ENCODE data around the gene LYSMD2.

Gene LYSMD2

DNA sequence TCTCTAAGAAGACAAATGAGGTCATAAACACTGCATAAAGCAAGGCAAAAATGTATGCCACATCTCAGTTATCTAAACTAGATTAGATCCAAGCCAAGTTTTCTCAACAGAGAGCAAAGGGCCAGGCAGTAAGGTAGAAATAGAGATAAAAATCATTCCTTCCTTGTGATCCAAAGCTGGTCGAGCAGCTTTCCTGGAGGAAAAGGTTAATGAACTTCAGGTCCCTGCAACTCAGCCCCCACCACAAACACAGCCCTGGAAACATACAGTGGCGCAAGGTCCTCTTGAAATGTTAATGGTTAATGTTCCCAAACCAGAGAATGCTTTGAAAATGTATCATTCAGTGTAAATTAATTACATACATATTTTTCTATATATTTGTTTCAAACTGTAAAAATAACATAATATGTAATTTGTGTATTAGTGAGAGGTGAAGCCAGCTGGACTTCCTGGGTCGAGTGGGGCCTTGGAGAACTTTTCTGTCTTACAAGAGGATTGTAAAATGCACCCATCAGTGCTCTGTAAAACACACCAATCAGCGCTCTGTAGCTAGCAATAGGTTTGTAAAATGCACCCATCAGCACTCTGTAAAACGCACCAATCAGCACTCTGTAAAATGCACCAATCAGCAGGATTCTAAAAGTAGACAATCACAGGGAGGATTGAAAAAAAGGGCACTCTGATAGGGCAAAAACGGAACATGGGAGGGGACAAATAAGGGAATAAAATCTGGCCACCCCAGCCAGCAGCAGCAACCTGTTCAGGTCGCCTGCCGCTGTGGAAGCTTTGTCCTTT is 17.1 kb downstream of the LYSMD2 start:
- in situ Hi-C loops (cut with HindIII; ENCODE audit: low sequenced_read_pairs) = no loop called here

DNA sequence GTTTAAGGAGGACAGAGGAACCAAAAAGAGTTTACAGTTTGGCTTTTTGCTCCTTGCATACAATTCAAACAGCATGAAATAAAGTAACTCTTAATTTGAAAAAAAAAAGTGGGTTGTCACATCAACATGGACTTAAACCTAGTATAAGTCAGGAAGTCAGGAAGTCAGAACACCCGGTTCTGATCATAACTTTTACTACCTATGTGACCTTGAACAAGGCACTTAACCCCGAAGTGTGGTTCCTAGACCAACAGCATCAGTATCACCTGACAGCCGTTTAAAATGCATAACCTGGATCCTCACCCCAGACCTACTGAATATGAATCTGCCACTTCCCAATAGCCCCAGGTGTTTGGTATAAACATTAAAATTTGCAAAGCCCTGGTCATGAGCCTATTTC is 18.7 kb downstream of the LYSMD2 start:
- in situ Hi-C loops (cut with HindIII; ENCODE audit: low sequenced_read_pairs) = no loop called here

DNA sequence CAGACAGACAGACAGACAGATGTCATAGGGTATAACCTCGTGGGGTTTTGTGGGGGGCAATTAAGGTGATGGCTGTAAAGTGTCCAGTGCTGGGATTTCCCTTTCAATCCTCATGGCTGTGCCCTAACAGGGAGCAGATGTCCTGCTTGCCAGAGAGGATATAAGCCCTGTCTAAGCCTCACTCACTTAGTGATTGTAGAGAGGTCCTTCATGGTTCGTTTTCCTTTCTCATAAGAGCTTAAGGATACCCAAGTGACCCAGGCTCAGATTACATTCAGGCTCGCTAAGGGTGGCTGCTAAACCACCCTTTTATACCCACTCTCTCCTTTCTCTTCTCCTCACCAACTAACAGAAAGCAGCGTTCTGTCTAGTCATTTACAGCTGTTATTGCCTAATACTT is 19.2 kb downstream of the LYSMD2 start:
- in situ Hi-C loops (cut with HindIII; ENCODE audit: low sequenced_read_pairs) = no loop called here

DNA sequence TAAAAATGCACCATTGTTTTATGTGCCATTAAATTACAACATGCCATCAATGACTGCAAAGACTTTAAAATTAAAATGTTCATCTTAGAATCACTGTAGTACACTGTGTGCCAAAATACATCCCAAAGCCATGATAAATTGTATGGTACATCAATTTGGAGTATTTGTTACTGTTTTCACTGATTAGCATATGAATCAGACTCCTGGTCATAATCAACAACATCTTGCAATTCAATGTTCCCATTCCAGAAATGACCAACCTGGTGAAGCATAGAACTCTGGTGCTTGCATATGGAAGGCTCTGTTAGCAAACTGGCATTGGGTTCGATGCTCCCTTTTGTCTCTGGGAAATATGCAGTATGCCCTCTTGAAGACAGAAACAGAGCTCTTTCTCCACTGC is 22.5 kb downstream of the LYSMD2 start:
- in situ Hi-C loops (cut with HindIII; ENCODE audit: low sequenced_read_pairs) = no loop called here

DNA sequence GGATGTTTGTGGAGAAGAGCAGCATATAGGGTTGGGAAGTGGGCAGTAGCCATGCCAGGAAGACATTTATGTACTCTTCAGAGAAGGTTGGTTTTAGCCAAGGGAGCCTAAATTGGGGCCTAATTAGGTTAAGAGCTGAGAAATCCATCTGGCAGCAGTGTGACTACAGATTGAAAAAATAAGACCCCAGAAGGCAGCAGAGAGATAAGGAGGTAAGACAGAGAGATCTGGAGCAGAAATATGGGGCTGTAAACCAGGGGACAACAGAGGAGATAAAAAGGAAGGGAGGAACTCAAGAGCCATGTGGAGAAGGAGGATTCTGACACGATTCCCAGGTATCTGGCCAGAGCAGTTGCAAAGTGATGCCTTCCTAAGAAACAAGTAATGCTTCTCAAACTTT is 23.3 kb downstream of the LYSMD2 start:
- in situ Hi-C loops (cut with HindIII; ENCODE audit: low sequenced_read_pairs) = no loop called here

DNA sequence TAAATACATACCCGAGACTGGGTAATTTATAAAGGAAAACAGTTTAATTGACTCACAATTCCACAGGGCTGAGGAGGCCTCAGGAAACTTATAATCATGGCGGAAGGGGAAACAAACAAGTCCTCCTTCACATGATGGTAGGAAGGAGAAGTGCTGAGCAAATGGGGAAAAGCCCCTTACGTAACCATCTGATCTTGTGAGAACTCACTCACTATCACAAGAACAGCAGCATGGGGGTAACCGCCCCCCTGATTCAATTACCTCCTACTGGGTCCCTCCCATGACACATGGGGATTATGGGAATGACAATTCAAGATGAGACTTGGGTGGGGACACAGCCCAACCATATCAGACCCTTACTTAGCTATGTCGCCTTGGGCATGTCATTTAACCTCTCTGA is 28.4 kb downstream of the LYSMD2 start:
- in situ Hi-C loops (cut with HindIII; ENCODE audit: low sequenced_read_pairs) = no loop called here

DNA sequence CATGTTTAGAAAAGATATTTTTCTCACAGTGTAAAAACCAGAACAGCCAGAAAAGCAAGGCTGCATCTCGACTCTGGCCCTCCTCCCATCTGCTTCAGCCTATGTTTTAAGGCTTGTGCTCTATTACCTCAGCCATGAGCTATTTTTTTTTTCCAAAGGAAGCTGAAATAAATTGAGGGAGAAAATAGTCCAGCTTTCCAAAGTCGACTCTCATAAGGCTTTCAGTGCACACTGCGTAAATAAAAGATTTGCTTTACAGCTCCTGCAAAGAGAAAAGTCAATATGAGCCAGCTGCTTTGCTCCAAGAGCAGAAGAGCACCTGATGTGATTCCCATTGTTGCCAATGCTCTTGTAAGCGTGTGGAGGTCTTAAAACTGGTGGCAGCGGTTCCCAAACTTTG is 29.4 kb downstream of the LYSMD2 start:
- in situ Hi-C loops (cut with HindIII; ENCODE audit: low sequenced_read_pairs) = no loop called here

DNA sequence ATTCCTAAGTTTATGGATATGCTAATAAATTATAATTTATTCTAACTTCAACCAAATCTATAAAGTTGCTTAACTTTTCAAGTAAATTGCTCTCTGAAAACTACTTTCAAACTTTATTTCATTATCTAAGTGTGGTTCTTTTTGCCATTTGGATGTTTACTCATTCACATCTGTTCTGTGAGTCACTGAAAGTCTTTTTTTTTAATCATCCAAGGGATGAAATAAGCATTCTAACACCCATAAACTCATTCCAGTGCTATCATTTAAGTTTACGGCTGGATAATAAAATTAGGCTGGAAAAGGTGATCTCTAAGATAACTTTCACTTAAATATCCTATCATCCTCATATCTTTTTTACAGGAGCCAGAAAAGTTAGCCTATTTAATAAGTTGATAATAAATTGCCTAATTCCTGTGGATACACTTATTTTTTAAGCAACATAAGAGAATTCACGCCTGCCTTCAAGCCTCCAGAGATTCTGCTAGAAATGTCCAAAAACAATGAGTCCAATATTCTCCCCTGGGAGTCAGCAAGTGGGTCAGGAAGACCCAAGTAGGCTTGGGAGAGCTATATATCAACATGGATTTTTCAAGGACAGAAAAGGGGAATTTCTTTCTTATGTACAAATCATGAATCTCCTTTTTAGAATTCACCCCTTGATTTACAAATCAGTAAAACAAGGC is 30.4 kb downstream of the LYSMD2 start:
- in situ Hi-C loops (cut with HindIII; ENCODE audit: low sequenced_read_pairs) = no loop called here

DNA sequence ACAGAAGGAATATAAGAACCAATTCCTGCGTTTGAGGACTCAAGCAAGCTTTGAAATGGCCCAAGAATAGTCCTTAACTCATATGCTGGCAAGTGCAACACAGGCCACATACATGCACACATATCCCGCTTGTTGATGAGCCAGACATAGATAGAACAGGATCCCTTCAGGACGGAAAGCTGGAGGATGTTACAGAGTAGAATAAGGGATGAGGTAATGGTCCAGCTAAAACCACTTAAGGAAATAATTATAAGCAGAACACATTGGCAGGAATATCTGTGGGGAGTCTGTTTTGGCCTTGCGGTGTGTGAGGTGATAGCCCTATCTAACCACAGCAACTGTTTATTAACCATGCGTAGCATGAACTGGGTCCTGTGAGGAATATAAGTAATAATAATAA is 31.2 kb downstream of the LYSMD2 start:
- in situ Hi-C loops (cut with HindIII; ENCODE audit: low sequenced_read_pairs) = no loop called here

DNA sequence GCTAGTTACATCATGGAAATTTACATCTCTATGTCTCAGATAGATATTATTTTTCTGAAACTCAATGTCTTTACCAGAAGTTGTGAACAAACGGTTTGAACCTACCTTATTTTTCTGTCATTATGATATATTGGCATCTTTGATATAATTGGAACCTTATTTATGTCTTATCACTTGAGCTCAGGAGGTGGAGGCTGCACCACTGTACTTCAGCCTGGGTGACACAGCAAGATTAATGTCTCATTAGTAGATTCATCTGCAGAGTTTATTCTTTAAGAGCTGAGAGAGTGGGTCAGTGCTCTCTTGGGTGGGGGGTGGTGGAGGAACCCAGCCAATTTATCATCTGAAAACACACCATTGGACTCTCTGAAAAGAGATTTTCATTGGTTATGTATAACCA is 34.7 kb downstream of the LYSMD2 start:
- in situ Hi-C loops (cut with HindIII; ENCODE audit: low sequenced_read_pairs) = no loop called here

DNA sequence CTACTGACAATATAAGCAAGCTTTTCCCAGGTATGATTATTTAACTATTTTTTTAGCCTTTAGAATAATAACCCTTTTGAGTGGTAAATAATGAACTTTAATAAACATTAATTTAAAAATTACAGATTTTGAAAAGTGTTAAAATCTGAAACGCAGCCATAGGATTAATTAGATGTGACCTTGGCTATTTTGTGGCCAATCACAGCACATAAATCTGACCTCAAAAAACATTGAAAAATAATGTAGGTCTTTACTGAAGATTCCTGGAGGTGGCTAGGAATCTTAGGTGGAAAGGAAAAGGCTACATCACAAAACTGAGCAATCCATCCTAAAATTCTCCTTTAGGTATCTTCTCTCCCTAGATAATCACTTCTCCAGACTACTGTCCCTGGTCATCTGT is 38.1 kb downstream of the LYSMD2 start:
- in situ Hi-C loops (cut with HindIII; ENCODE audit: low sequenced_read_pairs) = no loop called here

DNA sequence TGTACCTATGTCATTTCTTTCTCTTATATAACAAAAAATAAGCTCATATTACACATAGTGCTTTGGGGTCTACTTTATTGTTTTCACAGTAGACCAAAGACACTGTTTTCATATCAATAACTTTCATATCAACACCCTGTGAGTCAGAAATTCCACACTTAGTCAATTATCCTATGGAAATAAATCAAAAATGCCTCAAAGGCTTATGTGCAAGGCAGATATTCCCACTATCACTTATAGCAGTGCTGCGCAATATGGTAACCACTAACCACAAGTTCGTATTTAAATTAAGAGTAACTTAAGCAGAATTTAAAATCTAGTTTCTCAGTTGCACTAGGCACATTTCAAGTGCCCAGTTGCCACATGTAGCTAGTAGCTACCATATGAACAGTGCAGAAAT is 40.3 kb downstream of the LYSMD2 start:
- in situ Hi-C loops (cut with HindIII; ENCODE audit: low sequenced_read_pairs) = no loop called here

DNA sequence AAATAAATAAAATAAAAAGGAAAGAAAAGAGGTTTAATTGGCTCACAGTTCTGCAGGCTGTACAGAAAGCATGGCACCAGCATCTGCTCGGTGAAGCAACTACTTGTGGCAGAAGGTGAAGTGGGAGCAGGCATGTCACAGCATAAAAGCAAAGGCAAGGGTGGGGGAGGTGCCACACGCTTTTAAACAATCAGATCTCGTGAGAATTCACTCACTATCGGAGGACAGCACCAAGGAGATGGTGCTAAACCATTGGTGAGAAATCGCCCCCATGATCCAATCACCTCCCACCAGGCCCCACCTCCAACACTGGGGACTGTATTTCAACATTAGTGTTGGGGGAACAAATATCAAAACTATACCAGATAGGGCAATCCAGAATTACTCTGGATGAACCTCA is 40.9 kb downstream of the LYSMD2 start:
- in situ Hi-C loops (cut with HindIII; ENCODE audit: low sequenced_read_pairs) = no loop called here

DNA sequence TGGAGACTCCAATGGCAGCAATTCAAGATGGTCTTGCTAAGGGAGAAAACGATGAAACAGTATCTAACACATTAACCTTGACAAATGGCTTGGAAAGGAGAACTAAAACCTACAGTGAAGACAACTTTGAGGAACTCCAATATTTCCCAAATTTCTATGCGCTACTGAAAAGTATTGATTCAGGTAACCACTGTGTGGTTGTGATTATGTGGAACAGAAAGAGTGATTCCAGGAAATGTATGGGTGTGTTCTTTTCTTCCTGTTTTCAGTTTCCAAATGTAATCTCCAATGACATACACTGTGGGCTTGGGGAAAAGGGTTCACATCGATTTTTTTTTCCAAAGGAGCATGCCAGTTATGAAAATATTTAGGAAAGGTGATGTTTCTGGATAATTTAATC is 45.3 kb downstream of the LYSMD2 start:
- in situ Hi-C loops (cut with HindIII; ENCODE audit: low sequenced_read_pairs) = no loop called here

DNA sequence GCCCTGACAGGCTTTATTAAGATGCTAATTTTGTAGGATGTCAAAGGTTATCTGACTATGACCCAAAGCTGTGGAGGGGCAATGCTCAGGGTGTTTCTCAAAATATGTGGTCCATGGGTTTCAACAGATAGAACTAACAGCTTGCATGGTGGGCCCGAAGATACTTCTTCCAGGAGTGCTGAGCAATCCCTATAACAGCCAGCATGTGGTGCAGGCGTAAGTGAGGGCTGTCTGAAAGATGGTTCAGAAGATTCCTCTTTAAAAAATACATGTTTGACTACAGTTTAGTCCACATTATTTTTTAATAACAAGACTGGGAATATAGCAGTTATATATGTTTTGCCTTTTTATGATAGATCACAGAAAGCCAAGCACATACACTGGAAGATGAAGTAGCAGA is 48.6 kb downstream of the LYSMD2 start:
- in situ Hi-C loops (cut with HindIII; ENCODE audit: low sequenced_read_pairs) = no loop called here

DNA sequence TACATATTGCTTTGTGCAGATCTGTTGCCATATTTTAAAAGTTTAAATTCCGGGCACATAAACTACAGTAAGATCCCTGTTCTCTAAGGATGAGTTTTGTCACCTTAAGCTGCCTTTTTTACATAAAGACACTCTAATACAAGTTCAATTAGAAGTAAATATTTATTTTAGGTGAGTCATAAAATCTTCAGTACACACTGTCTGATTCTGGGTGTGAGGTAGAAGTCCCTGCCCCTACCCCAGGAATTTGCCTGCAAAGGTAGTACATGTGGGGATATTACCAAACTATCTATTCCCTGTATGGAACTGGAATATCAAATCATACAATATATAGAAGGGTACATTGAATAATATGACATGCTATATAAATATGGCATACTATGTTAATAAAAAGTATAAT is 49.9 kb downstream of the LYSMD2 start:
- in situ Hi-C loops (cut with HindIII; ENCODE audit: low sequenced_read_pairs) = no loop called here

DNA sequence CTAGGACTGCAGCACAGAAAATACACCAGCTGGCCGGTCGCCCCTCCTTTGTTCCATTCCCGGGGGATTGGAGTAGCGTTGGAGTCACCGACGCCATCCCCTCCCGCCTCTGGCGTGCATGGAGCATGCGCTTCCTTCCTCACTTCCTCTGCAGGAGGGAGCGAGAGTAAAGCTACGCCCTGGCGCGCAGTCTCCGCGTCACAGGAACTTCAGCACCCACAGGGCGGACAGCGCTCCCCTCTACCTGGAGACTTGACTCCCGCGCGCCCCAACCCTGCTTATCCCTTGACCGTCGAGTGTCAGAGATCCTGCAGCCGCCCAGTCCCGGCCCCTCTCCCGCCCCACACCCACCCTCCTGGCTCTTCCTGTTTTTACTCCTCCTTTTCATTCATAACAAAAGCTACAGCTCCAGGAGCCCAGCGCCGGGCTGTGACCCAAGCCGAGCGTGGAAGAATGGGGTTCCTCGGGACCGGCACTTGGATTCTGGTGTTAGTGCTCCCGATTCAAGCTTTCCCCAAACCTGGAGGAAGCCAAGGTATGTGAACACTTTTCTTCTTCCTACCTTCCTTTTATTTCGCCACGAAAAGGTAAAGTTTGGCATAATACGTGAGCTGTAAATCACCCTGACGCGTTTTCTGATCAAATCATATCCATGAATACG is 56.0 kb downstream of the LYSMD2 start, which contains the start of gene SCG3:
SCG3 (plus strand) TSS at position 201 of the 661 bp plus-strand sequence; CDS start at position 454, 253 bp downstream.
- in situ Hi-C loops (cut with HindIII; ENCODE audit: low sequenced_read_pairs) = no loop called here

DNA sequence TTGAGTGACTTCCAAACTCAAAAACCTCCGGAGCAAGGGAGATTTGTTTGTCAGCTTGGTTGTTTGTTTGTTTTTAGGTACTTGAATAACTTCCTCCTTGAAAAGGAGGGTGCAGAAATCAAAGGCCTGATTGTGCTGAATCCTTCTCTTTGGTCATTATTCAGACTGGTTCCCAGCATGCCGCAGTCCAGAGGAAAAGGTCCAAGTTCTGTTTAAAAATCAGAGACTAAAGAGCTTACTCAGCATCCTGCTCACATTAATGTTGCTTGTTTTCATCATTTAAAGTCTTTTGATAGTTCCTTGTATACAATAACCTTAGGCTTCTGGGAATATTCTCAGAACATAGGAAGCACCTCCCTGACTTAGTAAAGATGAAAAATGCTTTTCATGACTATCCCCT is 57.1 kb downstream of the LYSMD2 start:
- in situ Hi-C loops (cut with HindIII; ENCODE audit: low sequenced_read_pairs) = no loop called here

DNA sequence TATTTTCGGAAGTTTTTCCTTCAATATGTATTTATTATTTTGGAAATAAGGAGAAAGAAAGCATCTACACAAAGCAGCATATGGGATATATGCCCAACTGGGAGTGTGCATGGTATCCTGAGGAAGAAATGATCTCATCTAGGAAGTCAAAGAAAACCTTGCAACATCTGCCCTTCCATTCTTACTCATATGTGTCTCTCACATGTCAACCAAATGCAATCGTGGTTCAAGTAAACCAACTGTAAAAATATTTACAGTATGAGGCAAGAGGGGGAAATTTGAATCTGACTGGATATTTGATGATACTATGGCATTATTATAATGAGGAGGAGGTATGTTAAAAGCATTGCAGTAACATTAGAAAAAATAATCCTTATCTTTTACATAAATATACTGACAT is 59.4 kb downstream of the LYSMD2 start:
- in situ Hi-C loops (cut with HindIII; ENCODE audit: low sequenced_read_pairs) = no loop called here

DNA sequence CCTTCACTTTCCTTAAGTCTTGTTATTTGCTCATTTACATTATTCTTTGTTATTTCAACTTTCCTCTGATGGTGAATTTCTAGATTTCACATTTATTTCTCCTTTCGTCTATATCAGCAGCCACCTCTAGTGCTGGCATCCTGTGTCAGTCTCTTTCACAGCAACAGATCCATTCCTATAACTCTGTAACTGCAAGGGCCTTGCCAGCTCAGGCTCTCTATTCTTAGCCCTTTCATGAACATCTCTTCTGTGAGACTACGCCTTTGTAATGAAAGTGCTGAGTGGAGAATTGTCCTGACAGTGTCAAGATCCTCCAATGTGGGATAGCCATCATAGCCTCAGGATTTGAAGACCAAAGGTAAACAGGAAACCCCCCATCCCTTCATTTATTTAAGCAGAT is 60.0 kb downstream of the LYSMD2 start:
- in situ Hi-C loops (cut with HindIII; ENCODE audit: low sequenced_read_pairs) = no loop called here

DNA sequence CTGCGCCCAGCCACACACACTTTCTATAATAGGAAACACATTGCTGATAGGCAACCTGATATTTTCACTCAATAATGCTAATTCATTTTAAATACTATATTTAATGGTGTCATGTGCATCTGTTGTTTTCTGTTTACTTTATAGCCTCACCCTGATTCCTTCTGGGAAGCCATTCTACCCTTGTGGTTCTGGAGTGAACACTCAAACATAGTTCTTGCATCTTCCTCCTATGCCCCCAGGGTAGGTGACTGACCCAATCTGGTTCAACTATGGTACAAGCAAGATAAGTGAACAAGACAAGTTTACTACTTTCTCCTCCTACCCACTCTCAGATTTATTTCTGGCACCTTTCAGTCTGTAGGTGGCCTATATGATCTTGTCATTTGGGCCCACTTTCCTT is 60.4 kb downstream of the LYSMD2 start:
- in situ Hi-C loops (cut with HindIII; ENCODE audit: low sequenced_read_pairs) = no loop called here

DNA sequence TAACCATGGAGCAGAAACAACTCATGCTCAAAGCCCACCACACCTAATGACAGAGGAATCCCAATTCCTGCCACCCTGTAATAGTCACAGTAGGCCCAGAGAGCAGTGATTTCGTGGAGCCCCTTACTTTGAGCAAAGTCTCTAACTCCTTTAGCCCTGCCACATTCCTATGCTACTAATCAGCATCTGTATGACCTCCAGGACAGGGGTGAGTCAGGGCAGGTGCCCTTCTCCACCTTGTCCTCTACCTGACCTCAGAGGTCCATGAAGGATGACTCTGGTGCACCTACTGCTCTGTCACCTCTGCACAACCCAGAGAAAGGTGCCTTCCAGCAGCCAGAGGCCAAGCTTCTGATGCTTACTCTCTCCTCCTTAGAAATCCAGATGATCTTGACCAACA is 62.2 kb downstream of the LYSMD2 start:
- in situ Hi-C loops (cut with HindIII; ENCODE audit: low sequenced_read_pairs) = no loop called here
